ENCODE data around the gene ZBTB20.

GRCh38 chr3:115165266-115165665 lies 18.2 kb upstream of the ZBTB20 start:
- TF ChIP-seq POLR2A (IDR thresholded peaks at IDR 0.05) (no peak), CTCF (IDR thresholded peaks at IDR 0.05) (no peak)

All from thyroid gland (tissue), 4 donors.